ENCODE results near the gene C17orf113.

C17orf113 gene

DNA sequence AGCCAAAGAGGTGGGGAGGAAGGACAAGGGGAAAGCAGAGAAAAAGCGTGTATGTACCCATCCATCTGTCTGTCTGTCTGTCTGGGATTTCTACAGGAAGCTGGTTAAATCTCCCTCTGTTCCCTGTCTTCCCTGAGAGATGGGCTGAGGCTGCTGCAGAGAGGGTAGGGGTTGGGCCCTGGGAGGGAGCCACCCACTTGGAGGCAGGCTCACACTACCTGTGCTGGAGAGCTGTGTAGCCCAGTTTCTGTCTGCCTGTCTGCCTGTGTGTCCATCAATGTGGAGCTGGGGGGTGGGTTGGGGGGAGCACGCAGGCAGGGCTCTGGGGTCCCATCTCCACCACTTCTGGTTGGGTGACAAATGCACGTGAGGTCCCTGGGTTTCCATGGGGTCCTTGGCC lies 18.6 kb upstream of the C17orf113 start:
- TF ChIP-seq, protein P1, sequence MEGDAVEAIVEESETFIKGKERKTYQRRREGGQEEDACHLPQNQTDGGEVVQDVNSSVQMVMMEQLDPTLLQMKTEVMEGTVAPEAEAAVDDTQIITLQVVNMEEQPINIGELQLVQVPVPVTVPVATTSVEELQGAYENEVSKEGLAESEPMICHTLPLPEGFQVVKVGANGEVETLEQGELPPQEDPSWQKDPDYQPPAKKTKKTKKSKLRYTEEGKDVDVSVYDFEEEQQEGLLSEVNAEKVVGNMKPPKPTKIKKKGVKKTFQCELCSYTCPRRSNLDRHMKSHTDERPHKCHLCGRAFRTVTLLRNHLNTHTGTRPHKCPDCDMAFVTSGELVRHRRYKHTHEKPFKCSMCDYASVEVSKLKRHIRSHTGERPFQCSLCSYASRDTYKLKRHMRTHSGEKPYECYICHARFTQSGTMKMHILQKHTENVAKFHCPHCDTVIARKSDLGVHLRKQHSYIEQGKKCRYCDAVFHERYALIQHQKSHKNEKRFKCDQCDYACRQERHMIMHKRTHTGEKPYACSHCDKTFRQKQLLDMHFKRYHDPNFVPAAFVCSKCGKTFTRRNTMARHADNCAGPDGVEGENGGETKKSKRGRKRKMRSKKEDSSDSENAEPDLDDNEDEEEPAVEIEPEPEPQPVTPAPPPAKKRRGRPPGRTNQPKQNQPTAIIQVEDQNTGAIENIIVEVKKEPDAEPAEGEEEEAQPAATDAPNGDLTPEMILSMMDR (conservative IDR thresholded peaks at IDR 0.05; ENCODE audit: low read depth, low read length): no peak
- DNase-seq (ENCODE audit: low read depth): no peak
- no peak overlapping the region for H3K4me3 ChIP-seq (ENCODE audit: low read length)

DNA sequence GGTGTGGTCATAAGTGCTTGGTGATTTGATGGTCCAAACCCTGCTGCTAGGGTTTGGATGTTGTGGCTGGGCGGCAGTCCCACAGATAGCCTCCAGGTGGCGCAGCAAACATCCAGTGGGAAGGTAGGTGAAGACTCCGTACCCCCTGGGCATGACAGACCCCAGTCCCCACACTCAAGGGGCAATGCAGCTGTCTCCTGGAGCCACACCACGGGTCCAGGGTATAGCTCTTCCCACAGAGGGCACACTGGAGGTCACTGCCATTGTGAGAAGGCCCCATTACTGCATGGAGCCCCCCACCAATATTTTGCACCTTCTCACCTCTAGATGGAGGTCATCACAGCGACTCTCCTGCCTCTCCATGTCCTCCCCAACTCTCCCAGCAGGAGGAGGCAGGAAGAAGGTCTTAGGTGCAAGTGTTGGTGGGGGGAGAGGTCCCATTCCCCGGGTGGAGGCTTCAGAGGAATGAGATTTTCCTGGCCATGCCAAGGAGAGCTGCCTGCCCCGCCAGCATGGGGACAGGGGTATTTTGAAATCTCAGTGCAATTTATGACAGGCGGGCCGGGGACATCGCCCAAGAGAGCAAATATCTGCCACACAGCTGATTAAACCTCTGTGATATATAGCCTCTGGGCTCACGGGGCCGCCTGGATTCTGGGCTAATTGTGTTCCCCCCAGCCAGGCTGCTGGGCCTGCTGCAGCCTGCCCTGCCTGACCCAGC lies 17.1 kb upstream of the C17orf113 start:
- TF ChIP-seq, protein P1 (conservative IDR thresholded peaks at IDR 0.05; ENCODE audit: low read depth, low read length): peak; percentile 97
- DNase-seq (ENCODE audit: low read depth): no peak
- no peak overlapping the region for H3K4me3 ChIP-seq (ENCODE audit: low read length)

DNA sequence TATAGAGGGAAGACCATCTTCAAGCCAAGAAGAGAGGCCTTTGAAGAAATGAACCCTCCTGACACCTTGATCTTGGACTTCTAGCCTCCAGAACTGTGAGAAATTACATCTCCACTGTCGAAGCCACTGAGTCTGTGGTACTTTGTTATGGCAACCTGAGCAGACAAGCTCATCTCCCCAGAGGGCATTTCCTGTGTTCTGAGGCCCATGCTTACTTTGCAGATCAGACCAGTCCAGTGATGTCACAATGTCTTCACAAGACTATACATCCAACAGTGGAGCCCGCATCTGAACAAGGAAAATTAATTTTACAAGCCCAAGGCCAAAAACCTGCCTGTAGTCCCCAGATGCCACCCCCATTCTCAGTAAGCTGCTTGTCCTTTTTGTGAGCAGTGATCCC lies 14.8 kb upstream of the C17orf113 start:
- no peak overlapping the region for H3K4me3 ChIP-seq (ENCODE audit: low read length)
- DNase-seq (ENCODE audit: low read depth): no peak
- TF ChIP-seq, protein P1 (conservative IDR thresholded peaks at IDR 0.05; ENCODE audit: low read depth, low read length): no peak

DNA sequence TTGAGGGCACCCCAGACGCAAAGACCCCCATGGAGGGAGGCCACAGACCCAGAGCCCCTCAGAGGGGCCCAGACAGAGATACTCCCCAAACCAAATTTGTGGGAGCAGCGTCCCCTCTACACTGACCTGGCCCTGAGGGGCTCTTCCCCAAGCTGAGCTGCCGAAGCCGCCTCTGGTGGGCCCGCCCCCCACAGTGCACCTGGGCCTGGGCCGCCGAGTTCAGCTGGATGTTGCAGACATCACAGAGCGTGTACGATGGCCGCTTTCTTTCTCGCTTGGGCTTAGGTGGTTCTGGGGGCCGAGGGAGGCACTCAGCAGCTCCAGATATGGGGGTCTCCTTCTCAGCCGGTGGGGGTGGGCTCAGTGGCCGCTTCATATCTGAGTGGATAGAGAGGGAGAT lies 12.3 kb upstream of the C17orf113 start:
- TF ChIP-seq, protein P1 (conservative IDR thresholded peaks at IDR 0.05; ENCODE audit: low read depth, low read length): no peak
- DNase-seq (ENCODE audit: low read depth): no peak
- H3K4me3 ChIP-seq (ENCODE audit: low read length): no peak overlapping the region

DNA sequence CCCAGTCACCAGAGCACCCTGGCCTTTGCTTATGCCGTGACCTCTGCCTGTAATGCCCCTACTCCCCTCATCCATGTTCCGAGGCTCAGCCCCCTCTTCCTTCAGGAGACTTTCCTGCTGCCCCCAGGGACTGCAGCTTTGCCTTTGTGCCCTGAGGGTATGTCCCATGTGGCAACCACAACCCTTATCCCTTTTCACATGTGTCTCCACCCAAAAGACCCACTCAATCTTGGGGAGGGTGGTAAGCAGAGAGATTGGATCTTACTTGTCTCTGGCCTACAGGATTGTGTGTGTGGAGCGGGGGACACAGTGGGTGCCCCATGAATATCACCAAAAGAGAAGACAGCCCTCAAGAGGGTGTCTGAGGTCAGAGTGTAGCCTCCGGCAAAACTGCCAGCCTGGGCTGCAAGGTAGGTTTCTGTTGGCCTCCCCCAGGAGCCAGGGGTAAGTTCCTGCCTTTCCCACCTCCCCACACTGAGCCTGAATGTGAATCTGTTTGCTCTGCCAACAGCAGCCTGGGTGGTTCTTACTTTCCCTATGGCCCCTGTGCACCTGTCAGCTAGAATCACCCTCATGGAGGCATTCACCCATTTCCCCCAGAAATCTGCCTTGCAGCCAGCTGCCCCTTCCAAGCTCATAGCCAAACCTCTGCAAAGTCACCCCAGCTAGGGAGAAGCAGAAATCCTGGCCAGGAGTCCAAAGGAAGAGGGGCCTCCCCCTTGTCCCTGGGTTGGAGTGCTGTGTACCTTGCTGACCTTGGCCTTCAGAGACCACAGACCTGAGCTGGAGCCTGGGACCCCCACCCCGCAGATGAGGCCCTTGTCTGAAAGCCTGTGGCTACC lies 11.5 kb upstream of the C17orf113 start:
- no peak overlapping the region for H3K4me3 ChIP-seq (ENCODE audit: low read length)
- TF ChIP-seq, protein P1 (conservative IDR thresholded peaks at IDR 0.05; ENCODE audit: low read depth, low read length): no peak
- DNase-seq (ENCODE audit: low read depth): peak; percentile 53

DNA sequence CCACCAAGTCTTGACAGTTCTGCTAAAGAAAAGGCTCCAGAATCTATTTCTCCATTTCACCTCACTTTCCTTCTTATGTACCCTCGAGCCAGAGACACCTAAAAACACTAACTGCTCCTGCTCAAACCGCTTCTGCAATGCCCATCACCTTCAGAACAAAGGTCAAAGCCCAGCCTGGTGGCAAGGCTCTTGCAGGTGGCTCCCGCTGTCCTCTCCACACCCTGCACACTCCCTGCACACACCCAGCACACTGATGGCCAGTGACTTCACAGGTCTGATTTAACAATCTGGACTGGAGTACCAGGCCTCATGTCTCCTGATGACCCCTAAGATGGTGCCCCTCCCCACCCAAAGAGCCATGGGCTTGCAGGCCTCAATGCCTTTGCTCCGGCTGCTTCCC lies 9.8 kb upstream of the C17orf113 start:
- H3K4me3 ChIP-seq (ENCODE audit: low read length): no peak overlapping the region
- TF ChIP-seq, protein P1 (conservative IDR thresholded peaks at IDR 0.05; ENCODE audit: low read depth, low read length): no peak
- no peak for DNase-seq (ENCODE audit: low read depth)

All from retinal pigment epithelial cell (primary cell).